IMR-90 (cell line): ENCODE measurements around the gene CDK14. TPM values are rescaled to one million over a fixed set of nuclear protein-coding genes. Genes with fewer than 3 reads are reported as not detected.

Experiments
- ATAC-seq: fragments of 200-7000 bp; cut with Tn5 transposase; 2 replicates; pipeline ENCODE4 v1.9.1; 2020; ENCODE audit warnings: low read depth, mild to moderate bottlenecking, moderate library complexity
- BruUV-seq: library from RNA; stranded (reverse); fragments of 400-500 nt; replicated peaks from 2 replicates; lab custom pipeline; 2021; lab: Mats Ljungman, UMichigan
- CTCF ChIA-PET: fragments of 300-600 bp; formaldehyde crosslinking; extraction: SDS; loops from one replicate; lab custom pipeline; 2021; ENCODE audit warnings: antibody characterized with exemption; lab: Yijun Ruan, JAX
- POLR2A ChIA-PET: fragments of 300-600 bp; sonication (Branson Sonifier 250); formaldehyde crosslinking; loops from one replicate; lab custom pipeline; 2022; ENCODE audit warnings: antibody characterized with exemption; ENCODE audit not compliant: unreplicated experiment; lab: Charles Lee
- DNase-seq: peaks from one replicate; pipeline ENCODE4 v3.0.0; 2013
- H2AFZ ChIP-seq: replicated peaks from 2 replicates; pipeline ENCODE3; 2013; ENCODE audit warnings: low read length, mild to moderate bottlenecking; ENCODE audit not compliant: poor library complexity
- H2AK5ac ChIP-seq: 2 replicates; pipeline ENCODE4 v1.6.1; 2013; ENCODE audit warnings: low read depth, low read length, inconsistent platforms
- H2AK9ac ChIP-seq: replicated peaks from 2 replicates; pipeline ENCODE3; 2013; ENCODE audit warnings: mild to moderate bottlenecking, low read depth, low read length, moderate library complexity; ENCODE audit not compliant: poor library complexity
- H2BK120ac ChIP-seq: 2 replicates; pipeline ENCODE4 v1.6.1; 2013; ENCODE audit warnings: low read depth, low read length, inconsistent platforms
- H2BK15ac ChIP-seq: 3 replicates; pipeline ENCODE4 v1.6.1; 2013; ENCODE audit warnings: low read depth, low read length, inconsistent platforms
- H2BK20ac ChIP-seq: 2 replicates; pipeline ENCODE4 v1.6.1; 2013; ENCODE audit warnings: low read depth, mild to moderate bottlenecking, inconsistent platforms, low read length, moderate library complexity
- H2BK5ac ChIP-seq: 2 replicates; pipeline ENCODE4 v1.6.1; 2013; ENCODE audit warnings: mild to moderate bottlenecking, low read depth, low read length, inconsistent platforms; ENCODE audit not compliant: poor library complexity, severe bottlenecking
- H3K14ac ChIP-seq: replicated peaks from 2 replicates; pipeline ENCODE4 v1.6.1; 2013; ENCODE audit warnings: low read depth, low read length, inconsistent platforms
- H3K18ac ChIP-seq: 2 replicates; pipeline ENCODE4 v1.6.1; 2013; ENCODE audit warnings: low read depth, low read length, control low read depth
- H3K23ac ChIP-seq: 2 replicates; pipeline ENCODE4 v1.6.1; 2013; ENCODE audit warnings: low read depth, low read length, inconsistent platforms
- H3K27ac ChIP-seq: 2 replicates; pipeline ENCODE4 v1.5.1; 2013; ENCODE audit warnings: mild to moderate bottlenecking, control low read depth, low read length; ENCODE audit not compliant: insufficient read depth
- H3K27me3 ChIP-seq: 2 replicates; pipeline ENCODE4 v1.6.1; 2013; ENCODE audit warnings: low read length; ENCODE audit not compliant: control insufficient read depth, insufficient read depth
- H3K36me3 ChIP-seq: 2 replicates; pipeline ENCODE4 v1.6.1; 2013; ENCODE audit warnings: low read length, mixed read lengths; ENCODE audit not compliant: control insufficient read depth, insufficient read depth
- H3K4ac ChIP-seq: 2 replicates; pipeline ENCODE4 v1.6.1; 2013; ENCODE audit warnings: low read depth, low read length, inconsistent platforms
- H3K4me1 ChIP-seq: 2 replicates; pipeline ENCODE4 v1.6.1; 2013; ENCODE audit warnings: low read length, mixed read lengths; ENCODE audit not compliant: control insufficient read depth, insufficient read depth
- H3K4me2 ChIP-seq: 2 replicates; pipeline ENCODE4 v1.6.1; 2013; ENCODE audit warnings: low read depth, mild to moderate bottlenecking, control low read depth, low read length, moderate library complexity
- H3K4me3 ChIP-seq: 2 replicates; pipeline ENCODE4 v1.5.1; 2013; ENCODE audit warnings: low read depth, mild to moderate bottlenecking, control low read depth, low read length, moderate library complexity; ENCODE audit not compliant: insufficient read depth
- H3K56ac ChIP-seq: 2 replicates; pipeline ENCODE4 v1.6.1; 2013; ENCODE audit warnings: low read length, inconsistent platforms; ENCODE audit not compliant: insufficient read depth; ENCODE audit errors: extremely low read depth
- H3K79me1 ChIP-seq, 2 experiments: 2 replicates each; pipeline ENCODE4 v1.6.1; 2013; ENCODE audit warnings: low read length in 2 of 2, inconsistent platforms in 1 of 2, low read depth in 1 of 2
- H3K9ac ChIP-seq: 2 replicates; pipeline ENCODE4 v1.6.1; 2013; ENCODE audit warnings: low read depth, low read length, control low read depth
- H3K9me1 ChIP-seq: 2 replicates; pipeline ENCODE4 v1.6.1; 2013; ENCODE audit warnings: low read length, inconsistent platforms; ENCODE audit not compliant: insufficient read depth
- H3K9me3 ChIP-seq: 2 replicates; pipeline ENCODE4 v1.6.1; 2013; ENCODE audit warnings: low read length; ENCODE audit not compliant: control insufficient read depth, insufficient read depth
- H4K20me1 ChIP-seq: 2 replicates; pipeline ENCODE4 v1.6.1; 2013; ENCODE audit warnings: low read length, inconsistent platforms; ENCODE audit not compliant: insufficient read depth
- H4K5ac ChIP-seq: 2 replicates; pipeline ENCODE4 v1.6.1; 2013; ENCODE audit warnings: mild to moderate bottlenecking, low read depth, low read length, control low read depth
- H4K8ac ChIP-seq, 2 experiments: 2 replicates each; pipeline ENCODE4 v1.6.1; 2013; ENCODE audit warnings: low read depth in 2 of 2, low read length in 2 of 2, control low read depth in 1 of 2, inconsistent platforms in 1 of 2
- H4K91ac ChIP-seq: 2 replicates; pipeline ENCODE4 v1.6.1; 2013; ENCODE audit warnings: low read depth, low read length, inconsistent platforms; ENCODE audit not compliant: insufficient read depth
- CEBPB ChIP-seq: IDR thresholded peaks from 2 replicates; pipeline ENCODE4 v1.6.1; 2012; ENCODE audit warnings: low read depth, low read length, improper control_type of control experiment
- CHD1 ChIP-seq: IDR thresholded peaks from 2 replicates; pipeline ENCODE4 v1.6.1; 2012; ENCODE audit warnings: low read depth, low read length, improper control_type of control experiment
- FOS ChIP-seq: fragments of 150-350 bp; IDR thresholded peaks from 2 replicates; pipeline ENCODE4 v1.6.1; 2016; ENCODE audit warnings: low read depth, low read length
- MAFK ChIP-seq: IDR thresholded peaks from 2 replicates; pipeline ENCODE4 v1.6.1; 2012; ENCODE audit warnings: low read depth, low read length, improper control_type of control experiment
- MAZ ChIP-seq: IDR thresholded peaks from 2 replicates; pipeline ENCODE4 v1.6.1; 2012; ENCODE audit warnings: low read depth, mild to moderate bottlenecking, low read length, improper control_type of control experiment, moderate library complexity, borderline replicate concordance
- MXI1 ChIP-seq: IDR thresholded peaks from 2 replicates; pipeline ENCODE4 v1.6.1; 2012; ENCODE audit warnings: low read depth, mild to moderate bottlenecking, low read length, moderate library complexity, borderline replicate concordance
- NFE2L2 ChIP-seq: fragments of 150-350 bp; IDR thresholded peaks from 2 replicates; pipeline ENCODE4 v1.6.1; 2016; ENCODE audit warnings: low read depth, mild to moderate bottlenecking, low read length
- RAD21 ChIP-seq: IDR thresholded peaks from 2 replicates; pipeline ENCODE4 v1.6.1; 2012; ENCODE audit warnings: low read length, improper control_type of control experiment
- RCOR1 ChIP-seq: IDR thresholded peaks from 2 replicates; pipeline ENCODE4 v1.6.1; 2012; ENCODE audit warnings: mild to moderate bottlenecking, low read length, improper control_type of control experiment; ENCODE audit not compliant: insufficient replicate concordance
- RFX5 ChIP-seq: IDR thresholded peaks from 2 replicates; pipeline ENCODE4 v1.8.0; 2012; ENCODE audit warnings: low read depth, mild to moderate bottlenecking, low read length, moderate library complexity
- WGBS, 2 experiments: methylation state at CpG; one replicate each; pipeline versions ENCODE4 v1.1.5 to v1.1.7; 2013; ENCODE audit warnings: missing lambda C conversion rate in 2 of 2; ENCODE audit not compliant: insufficient read length in 1 of 2; ENCODE audit errors: extremely low coverage in 2 of 2; 5-methylcytosine and 5-hydroxymethylcytosine counted together
- dilution Hi-C: fragments of 300-500 bp; cut with HindIII; formaldehyde crosslinking; loops from one replicate; pipeline ENCODE4 v1.14.3; 2018; ENCODE audit warnings: low sequenced_read_pairs; ENCODE audit not compliant: unreplicated experiment
- in situ Hi-C: fragments of 300-500 bp; cut with MboI; formaldehyde crosslinking; loops from 3 replicates; pipeline ENCODE4 v1.14.3; 2019; ENCODE audit warnings: low sequenced_read_pairs, inconsistent platforms, mixed read lengths
- intact Hi-C: fragments of 100-400 bp; cut with micrococcal nuclease; formaldehyde crosslinking; loops from 2 replicates; pipeline ENCODE4 v1.10.0; 2022
- polyA plus RNA-seq, 3 experiments: library from polyadenylated mRNA; depleted of rRNA; stranded (reverse); fragments of >200 nt; gene quantifications; 2 replicates each; pipeline ENCODE4 v1.2.3, GENCODE V29; 2012; ENCODE audit warnings: low replicate concordance in 1 of 3
- total RNA-seq: library from RNA; depleted of rRNA; stranded (reverse); fragments of >200 nt; gene quantifications from 2 replicates; pipeline ENCODE4 v1.2.3, GENCODE V29; 2012
- TF ChIP-seq, protein P1 (sequence below): conservative IDR thresholded peaks from 2 replicates; pipeline ENCODE4 v1.5.1; 2012; ENCODE audit warnings: mild to moderate bottlenecking, low read depth, low read length, improper control_type of control experiment
- TF ChIP-seq, protein P2 (sequence below): fragments of 150-350 bp; IDR thresholded peaks from 2 replicates; pipeline ENCODE4 v1.6.1; 2016; ENCODE audit warnings: low read depth, mild to moderate bottlenecking, low read length, moderate library complexity, borderline replicate concordance

CDK14 gene
- total and polyA plus RNA-seq, 2 of the 4 experiments (the other 2 are of a cell fraction): 10.1 to 29.6 TPM

DNA sequence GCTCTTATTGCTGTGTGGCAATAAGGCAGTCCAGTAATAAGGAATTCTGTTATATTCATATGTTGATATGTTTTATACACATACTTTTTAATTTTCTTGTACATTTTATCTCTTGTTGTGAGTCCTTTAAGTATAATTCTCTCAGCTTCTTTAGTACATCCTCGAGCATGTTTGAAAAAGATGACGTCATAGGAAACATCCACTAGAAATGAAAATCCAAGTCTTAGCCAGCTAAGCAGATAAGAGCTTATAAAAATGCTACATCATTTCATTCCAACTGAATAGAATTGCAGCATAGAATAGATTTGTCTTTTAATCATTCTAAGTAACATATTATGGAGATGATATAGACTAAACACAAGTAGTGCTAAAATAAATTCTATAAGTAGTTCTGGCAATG lies 384.4 kb downstream of the CDK14 start:
- no TSS peak for BruUV-seq
- intact Hi-C loops: no loop called here
- Histone ChIP-seq H3K9ac (no peak overlapping the region), H3K4me2 (no peak overlapping the region), H2AK5ac (no peak overlapping the region), H3K23ac (no peak overlapping the region), H3K36me3 (no peaks in the 10 kb centered on the region; the same call in 1 of the 2 replicates), H2BK20ac (no peak overlapping the region), H4K20me1 (no peaks in the 10 kb centered on the region), H3K27me3 (no peaks in the 10 kb centered on the region), H3K79me1 (no peaks in the 10 kb centered on the region), H3K27ac (no peak overlapping the region), H3K4ac (no peak overlapping the region), H3K4me3 (no peak overlapping the region), H4K5ac (no peak overlapping the region), H2BK120ac (no peak overlapping the region), H3K18ac (no peak overlapping the region), H2AFZ (no peak overlapping the region), H3K9me1 (no peaks in the 10 kb centered on the region), H3K56ac (no peak overlapping the region), H3K9me3 (peaks cover 2% of the 10 kb centered on the region; the same call in 1 of the 2 replicates), H3K14ac (no peak overlapping the region), H3K4me1 (no peaks in the 10 kb centered on the region), H4K8ac (no peak overlapping the region), H2BK15ac (no peak overlapping the region), H4K91ac (no peak overlapping the region), H2BK5ac (no peak overlapping the region), H2AK9ac (no peak overlapping the region)
- WGBS, 2 experiments: no CpG with 5 or more reads among the region's 2 CpGs
- dilution Hi-C loops: no loop called here
- DNase-seq (peak; percentile 35), ATAC-seq (no peak)
- CTCF ChIA-PET: no interaction called here
- TF ChIP-seq, protein P1, sequence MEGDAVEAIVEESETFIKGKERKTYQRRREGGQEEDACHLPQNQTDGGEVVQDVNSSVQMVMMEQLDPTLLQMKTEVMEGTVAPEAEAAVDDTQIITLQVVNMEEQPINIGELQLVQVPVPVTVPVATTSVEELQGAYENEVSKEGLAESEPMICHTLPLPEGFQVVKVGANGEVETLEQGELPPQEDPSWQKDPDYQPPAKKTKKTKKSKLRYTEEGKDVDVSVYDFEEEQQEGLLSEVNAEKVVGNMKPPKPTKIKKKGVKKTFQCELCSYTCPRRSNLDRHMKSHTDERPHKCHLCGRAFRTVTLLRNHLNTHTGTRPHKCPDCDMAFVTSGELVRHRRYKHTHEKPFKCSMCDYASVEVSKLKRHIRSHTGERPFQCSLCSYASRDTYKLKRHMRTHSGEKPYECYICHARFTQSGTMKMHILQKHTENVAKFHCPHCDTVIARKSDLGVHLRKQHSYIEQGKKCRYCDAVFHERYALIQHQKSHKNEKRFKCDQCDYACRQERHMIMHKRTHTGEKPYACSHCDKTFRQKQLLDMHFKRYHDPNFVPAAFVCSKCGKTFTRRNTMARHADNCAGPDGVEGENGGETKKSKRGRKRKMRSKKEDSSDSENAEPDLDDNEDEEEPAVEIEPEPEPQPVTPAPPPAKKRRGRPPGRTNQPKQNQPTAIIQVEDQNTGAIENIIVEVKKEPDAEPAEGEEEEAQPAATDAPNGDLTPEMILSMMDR: no peak
- TF ChIP-seq, protein P2, sequence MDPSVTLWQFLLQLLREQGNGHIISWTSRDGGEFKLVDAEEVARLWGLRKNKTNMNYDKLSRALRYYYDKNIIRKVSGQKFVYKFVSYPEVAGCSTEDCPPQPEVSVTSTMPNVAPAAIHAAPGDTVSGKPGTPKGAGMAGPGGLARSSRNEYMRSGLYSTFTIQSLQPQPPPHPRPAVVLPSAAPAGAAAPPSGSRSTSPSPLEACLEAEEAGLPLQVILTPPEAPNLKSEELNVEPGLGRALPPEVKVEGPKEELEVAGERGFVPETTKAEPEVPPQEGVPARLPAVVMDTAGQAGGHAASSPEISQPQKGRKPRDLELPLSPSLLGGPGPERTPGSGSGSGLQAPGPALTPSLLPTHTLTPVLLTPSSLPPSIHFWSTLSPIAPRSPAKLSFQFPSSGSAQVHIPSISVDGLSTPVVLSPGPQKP: no peak
- TF ChIP-seq RFX5: no peak
- TF ChIP-seq MAZ: no peak
- no peak for TF ChIP-seq RAD21
- no peak for TF ChIP-seq CEBPB
- TF ChIP-seq CHD1: no peak
- no peak for TF ChIP-seq FOS
- no peak for TF ChIP-seq MXI1
- TF ChIP-seq RCOR1: no peak
- TF ChIP-seq NFE2L2: no peak
- no peak for TF ChIP-seq MAFK
- POLR2A ChIA-PET: interaction anchor here (0.6 kb wide), 1 partner anchor 140 kb away, joined by 3 read pairs; no protein-coding TSS in a partner anchor
- in situ Hi-C loops: no loop called here
